Measurements from ENCODE around the gene CSF2.

CSF2 gene
- long read RNA-seq: 0 reads

DNA sequence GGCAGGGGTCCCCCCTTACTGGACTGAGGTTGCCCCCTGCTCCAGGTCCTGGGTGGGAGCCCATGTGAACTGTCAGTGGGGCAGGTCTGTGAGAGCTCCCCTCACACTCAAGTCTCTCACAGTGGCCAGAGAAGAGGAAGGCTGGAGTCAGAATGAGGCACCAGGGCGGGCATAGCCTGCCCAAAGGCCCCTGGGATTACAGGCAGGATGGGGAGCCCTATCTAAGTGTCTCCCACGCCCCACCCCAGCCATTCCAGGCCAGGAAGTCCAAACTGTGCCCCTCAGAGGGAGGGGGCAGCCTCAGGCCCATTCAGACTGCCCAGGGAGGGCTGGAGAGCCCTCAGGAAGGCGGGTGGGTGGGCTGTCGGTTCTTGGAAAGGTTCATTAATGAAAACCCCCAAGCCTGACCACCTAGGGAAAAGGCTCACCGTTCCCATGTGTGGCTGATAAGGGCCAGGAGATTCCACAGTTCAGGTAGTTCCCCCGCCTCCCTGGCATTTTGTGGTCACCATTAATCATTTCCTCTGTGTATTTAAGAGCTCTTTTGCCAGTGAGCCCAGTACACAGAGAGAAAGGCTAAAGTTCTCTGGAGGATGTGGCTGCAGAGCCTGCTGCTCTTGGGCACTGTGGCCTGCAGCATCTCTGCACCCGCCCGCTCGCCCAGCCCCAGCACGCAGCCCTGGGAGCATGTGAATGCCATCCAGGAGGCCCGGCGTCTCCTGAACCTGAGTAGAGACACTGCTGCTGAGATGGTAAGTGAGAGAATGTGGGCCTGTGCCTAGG lies at the start of gene CSF2:
CSF2 (plus strand) TSS at position 559 of the 783 bp plus-strand sequence; CDS start at position 594, 35 bp downstream.
- Histone ChIP-seq H3K27me3 (ENCODE audit: insufficient read depth, poor library complexity, severe bottlenecking) (no peaks in the 10 kb centered on the region), H3K27ac (replicated peaks) (no peak within 1 kb of the TSS)
- no peak for DNase-seq (ENCODE audit: low read depth in 1 of 2, low spot score in 1 of 2)

DNA sequence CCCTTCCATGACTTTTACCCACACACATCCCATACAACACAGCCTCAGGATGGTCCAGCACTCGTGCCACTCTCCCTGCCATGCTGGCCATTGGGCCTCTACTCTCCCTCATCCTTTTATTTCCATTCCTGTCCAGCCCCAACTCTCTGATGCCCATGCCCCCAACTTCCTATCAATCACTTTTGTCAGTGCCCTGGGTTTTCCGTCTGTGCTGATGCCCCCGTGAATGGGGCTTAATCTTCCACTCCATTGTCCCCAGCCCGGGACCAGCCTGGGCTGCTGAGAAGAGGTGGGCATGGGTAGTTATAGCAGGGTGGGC lies 49.5 kb upstream of the CSF2 start:
- no peak for DNase-seq (ENCODE audit: low read depth in 1 of 2, low spot score in 1 of 2)
- TF ChIP-seq SPI1 (IDR thresholded peaks at IDR 0.05; ENCODE audit: borderline replicate concordance, low read depth) (no peak), POLR2AphosphoS5 (IDR thresholded peaks at IDR 0.05; ENCODE audit: low read depth) (no peak), GABPA (IDR thresholded peaks at IDR 0.05; ENCODE audit: low read depth) (no peak)
- TF ChIP-seq, protein P1, sequence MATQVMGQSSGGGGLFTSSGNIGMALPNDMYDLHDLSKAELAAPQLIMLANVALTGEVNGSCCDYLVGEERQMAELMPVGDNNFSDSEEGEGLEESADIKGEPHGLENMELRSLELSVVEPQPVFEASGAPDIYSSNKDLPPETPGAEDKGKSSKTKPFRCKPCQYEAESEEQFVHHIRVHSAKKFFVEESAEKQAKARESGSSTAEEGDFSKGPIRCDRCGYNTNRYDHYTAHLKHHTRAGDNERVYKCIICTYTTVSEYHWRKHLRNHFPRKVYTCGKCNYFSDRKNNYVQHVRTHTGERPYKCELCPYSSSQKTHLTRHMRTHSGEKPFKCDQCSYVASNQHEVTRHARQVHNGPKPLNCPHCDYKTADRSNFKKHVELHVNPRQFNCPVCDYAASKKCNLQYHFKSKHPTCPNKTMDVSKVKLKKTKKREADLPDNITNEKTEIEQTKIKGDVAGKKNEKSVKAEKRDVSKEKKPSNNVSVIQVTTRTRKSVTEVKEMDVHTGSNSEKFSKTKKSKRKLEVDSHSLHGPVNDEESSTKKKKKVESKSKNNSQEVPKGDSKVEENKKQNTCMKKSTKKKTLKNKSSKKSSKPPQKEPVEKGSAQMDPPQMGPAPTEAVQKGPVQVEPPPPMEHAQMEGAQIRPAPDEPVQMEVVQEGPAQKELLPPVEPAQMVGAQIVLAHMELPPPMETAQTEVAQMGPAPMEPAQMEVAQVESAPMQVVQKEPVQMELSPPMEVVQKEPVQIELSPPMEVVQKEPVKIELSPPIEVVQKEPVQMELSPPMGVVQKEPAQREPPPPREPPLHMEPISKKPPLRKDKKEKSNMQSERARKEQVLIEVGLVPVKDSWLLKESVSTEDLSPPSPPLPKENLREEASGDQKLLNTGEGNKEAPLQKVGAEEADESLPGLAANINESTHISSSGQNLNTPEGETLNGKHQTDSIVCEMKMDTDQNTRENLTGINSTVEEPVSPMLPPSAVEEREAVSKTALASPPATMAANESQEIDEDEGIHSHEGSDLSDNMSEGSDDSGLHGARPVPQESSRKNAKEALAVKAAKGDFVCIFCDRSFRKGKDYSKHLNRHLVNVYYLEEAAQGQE (IDR thresholded peaks at IDR 0.05; ENCODE audit: insufficient replicate concordance, low read depth): no peak
- TF ChIP-seq, protein P2, sequence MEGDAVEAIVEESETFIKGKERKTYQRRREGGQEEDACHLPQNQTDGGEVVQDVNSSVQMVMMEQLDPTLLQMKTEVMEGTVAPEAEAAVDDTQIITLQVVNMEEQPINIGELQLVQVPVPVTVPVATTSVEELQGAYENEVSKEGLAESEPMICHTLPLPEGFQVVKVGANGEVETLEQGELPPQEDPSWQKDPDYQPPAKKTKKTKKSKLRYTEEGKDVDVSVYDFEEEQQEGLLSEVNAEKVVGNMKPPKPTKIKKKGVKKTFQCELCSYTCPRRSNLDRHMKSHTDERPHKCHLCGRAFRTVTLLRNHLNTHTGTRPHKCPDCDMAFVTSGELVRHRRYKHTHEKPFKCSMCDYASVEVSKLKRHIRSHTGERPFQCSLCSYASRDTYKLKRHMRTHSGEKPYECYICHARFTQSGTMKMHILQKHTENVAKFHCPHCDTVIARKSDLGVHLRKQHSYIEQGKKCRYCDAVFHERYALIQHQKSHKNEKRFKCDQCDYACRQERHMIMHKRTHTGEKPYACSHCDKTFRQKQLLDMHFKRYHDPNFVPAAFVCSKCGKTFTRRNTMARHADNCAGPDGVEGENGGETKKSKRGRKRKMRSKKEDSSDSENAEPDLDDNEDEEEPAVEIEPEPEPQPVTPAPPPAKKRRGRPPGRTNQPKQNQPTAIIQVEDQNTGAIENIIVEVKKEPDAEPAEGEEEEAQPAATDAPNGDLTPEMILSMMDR (IDR thresholded peaks at IDR 0.05; ENCODE audit: insufficient read depth, low read length): no peak
- Histone ChIP-seq H3K27ac (replicated peaks) (no peak overlapping the region), H3K4me3 (replicated peaks; ENCODE audit: insufficient read depth, low read length) (no peak overlapping the region), H3K27me3 (ENCODE audit: insufficient read depth, poor library complexity, severe bottlenecking) (no peaks in the 10 kb centered on the region)

More for the DNA sequence above, at the start of gene CSF2:
- no peak for TF ChIP-seq SPI1 (IDR thresholded peaks at IDR 0.05; ENCODE audit: borderline replicate concordance, low read depth)
- no peak for TF ChIP-seq POLR2AphosphoS5 (IDR thresholded peaks at IDR 0.05; ENCODE audit: low read depth)
- TF ChIP-seq, protein P1 (IDR thresholded peaks at IDR 0.05; ENCODE audit: insufficient replicate concordance, low read depth): no peak
- no peak for TF ChIP-seq GABPA (IDR thresholded peaks at IDR 0.05; ENCODE audit: low read depth)
- TF ChIP-seq, protein P2 (IDR thresholded peaks at IDR 0.05; ENCODE audit: insufficient read depth, low read length): no peak
- no peak within 1 kb of the TSS for H3K4me3 ChIP-seq (replicated peaks; ENCODE audit: insufficient read depth, low read length)

DNA sequence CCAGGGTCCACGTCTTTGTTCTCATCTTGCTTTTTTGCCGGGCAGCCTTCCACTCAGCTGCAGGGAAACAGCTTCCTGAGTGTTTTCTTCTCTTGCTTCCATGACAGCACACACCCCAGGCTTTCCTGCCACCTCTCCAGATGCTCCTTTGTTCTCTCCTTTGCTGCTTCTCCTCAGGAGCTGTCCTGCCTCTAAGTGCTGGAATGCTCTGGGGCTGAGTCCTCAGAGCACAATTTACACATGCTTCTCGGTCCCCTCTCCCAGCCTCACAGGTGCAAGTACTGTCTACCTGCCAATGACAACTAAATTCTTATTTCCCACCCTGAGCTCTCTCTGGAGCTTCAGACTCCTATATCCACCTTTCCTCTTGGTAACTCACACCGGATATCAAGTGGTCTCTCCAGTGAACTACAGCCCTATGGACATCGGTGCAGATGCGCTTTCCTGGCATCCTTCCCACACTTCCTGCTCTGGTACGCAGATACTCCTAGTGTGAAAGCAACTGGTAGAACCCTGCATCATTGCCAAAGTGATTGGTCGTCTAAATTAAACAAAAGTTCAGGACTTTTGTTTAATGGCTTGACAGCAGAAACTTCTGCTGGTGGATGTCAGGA lies 48.7 kb upstream of the CSF2 start:
- no peak for TF ChIP-seq SPI1 (IDR thresholded peaks at IDR 0.05; ENCODE audit: borderline replicate concordance, low read depth)
- TF ChIP-seq, protein P1 (IDR thresholded peaks at IDR 0.05; ENCODE audit: insufficient replicate concordance, low read depth): peak; percentile 86
- TF ChIP-seq GABPA (IDR thresholded peaks at IDR 0.05; ENCODE audit: low read depth): no peak
- TF ChIP-seq, protein P2 (IDR thresholded peaks at IDR 0.05; ENCODE audit: insufficient read depth, low read length): no peak
- no peaks in the 10 kb centered on the region for H3K27me3 ChIP-seq (ENCODE audit: insufficient read depth, poor library complexity, severe bottlenecking)
- no peak overlapping the region for H3K27ac ChIP-seq (replicated peaks)
- no peak for DNase-seq (ENCODE audit: low read depth in 1 of 2, low spot score in 1 of 2)
- no peak overlapping the region for H3K4me3 ChIP-seq (replicated peaks; ENCODE audit: insufficient read depth, low read length)

Measured in HL-60 (cell line).